Uterus (tissue), 4 donors: ENCODE measurements around the gene CENPF. TPM values are rescaled to one million over a fixed set of nuclear protein-coding genes. Genes with fewer than 3 reads are reported as not detected.
A peak's percentile ranks its signal among the peaks of the same experiment; 100 is the strongest.
"Not testable (repeated sequence)": the region's sequence is repeated elsewhere in the genome, so short reads cannot be mapped to it uniquely, and the experiment has no call there.

ENCODE experiments used
- DNase-seq, 2 donors: peaks; one replicate each; pipeline ENCODE4 v3.0.0-alpha.2; 2019 to 2020
- H3K27ac ChIP-seq, 2 donors: fragments of 200-600 bp; sonication (generic); 1 replicate in 1 of 2; 2 replicates in 1 of 2; pipeline ENCODE4 v1.5.1; 2016 to 2018
- H3K27me3 ChIP-seq, 2 donors: fragments of 200-600 bp; sonication (generic); one replicate each; pipeline ENCODE4 v1.5.1; 2018 to 2019; ENCODE audit warnings: control low read depth in 1 of 2
- H3K36me3 ChIP-seq, 2 donors: fragments of 200-600 bp; sonication (generic); one replicate each; pipeline ENCODE4 v1.5.1; 2019; ENCODE audit warnings: control low read depth in 1 of 2
- H3K4me1 ChIP-seq, 2 donors: fragments of 200-600 bp; sonication (generic); one replicate each; pipeline ENCODE4 v1.5.1; 2018 to 2019; ENCODE audit warnings: control low read depth in 1 of 2
- H3K4me3 ChIP-seq, 2 donors: fragments of 200-600 bp; sonication (generic); 1 replicate in 1 of 2; 2 replicates in 1 of 2; pipeline ENCODE4 v1.5.1; 2018 to 2019; ENCODE audit warnings: mild to moderate bottlenecking in 1 of 2
- H3K9me3 ChIP-seq, 2 donors: fragments of 200-600 bp; sonication (generic); one replicate each; pipeline ENCODE4 v1.5.1; 2019; ENCODE audit warnings: control low read depth in 1 of 2
- CTCF ChIP-seq, 4 experiments: fragments of 200-600 bp in 2 of 4; fragments of 450-650 bp in 2 of 4; sonication (generic) in 2 of 4; IDR thresholded peaks; one replicate each; pipeline ENCODE4 v1.5.1; 2016 to 2019; ENCODE audit warnings: antibody characterized with exemption in 4 of 4, mild to moderate bottlenecking in 2 of 4, moderate library complexity in 1 of 4
- POLR2A ChIP-seq, 2 donors: fragments of 450-650 bp; IDR thresholded peaks; one replicate each; pipeline ENCODE4 v1.6.1; 2016; ENCODE audit warnings: antibody characterized with exemption in 2 of 2, mild to moderate bottlenecking in 1 of 2, moderate library complexity in 1 of 2
- intact Hi-C: fragments of 100-400 bp; cut with DNase I; formaldehyde crosslinking; loops from one replicate; pipeline ENCODE4 v1.15.1; 2023; ENCODE audit warnings: low total_unique reads
- total RNA-seq, 4 donors: library from RNA; depleted of rRNA in 3 of 4; stranded (reverse); fragments of >200 nt in 3 of 4; gene quantifications; one replicate each; pipeline versions ENCODE4 v1.1.0 to v1.2.4, GENCODE V29; 2014 to 2023
- donor health status: DM: yes; HTN: yes; CAD: no.

The CENPF gene
- total RNA-seq, 4 donors from 2014 or later, result under 0.01 to 41.2 (median 5.7) TPM

DNA sequence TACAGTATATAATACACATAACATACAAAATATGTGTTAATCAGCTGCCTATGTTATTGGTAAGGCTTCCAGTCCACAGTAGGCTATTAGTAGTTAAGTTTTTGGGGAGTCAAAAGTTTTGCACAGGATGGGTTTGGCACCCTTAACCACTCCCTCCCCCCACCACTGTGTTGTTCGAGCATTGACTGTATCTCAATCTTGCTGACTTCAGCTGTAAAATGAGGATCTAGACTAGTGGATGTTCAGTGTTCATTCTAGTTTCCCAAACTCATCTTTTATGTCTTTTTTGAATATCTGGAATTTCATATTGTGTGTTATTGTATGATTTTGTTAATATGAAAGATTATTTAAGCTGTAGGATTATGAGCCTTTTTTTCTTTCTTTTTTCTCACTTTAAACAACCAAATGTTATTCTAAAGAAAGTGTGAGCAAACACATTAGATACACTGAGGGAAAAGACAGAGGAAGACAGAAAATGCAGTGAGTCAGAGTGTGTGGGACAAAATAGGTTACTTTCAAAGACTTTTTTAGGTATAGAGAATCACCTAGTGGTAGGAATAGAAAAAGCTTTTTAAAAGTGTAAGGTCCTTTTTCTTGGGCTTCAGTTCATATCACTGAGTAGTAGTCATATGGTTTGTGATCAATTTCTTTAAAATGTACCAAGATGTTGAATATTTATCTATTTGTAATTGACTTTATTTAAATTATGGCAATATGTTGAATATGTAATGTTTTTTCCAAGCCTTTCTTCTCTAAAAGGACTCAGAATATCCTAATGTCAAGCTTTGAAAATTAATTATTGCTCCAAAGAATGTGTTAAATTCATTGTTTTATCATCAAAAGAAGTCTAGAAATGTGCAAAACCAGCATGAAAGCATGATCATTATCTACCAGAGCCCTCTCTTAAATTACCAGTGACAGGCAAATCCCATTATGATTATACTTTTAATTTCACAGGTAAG, 17.9 kb upstream of the CENPF start:
- Histone ChIP-seq H3K27me3 (no peaks in the 10 kb centered on the region), H3K36me3 (no peaks in the 10 kb centered on the region), H3K4me3 (no peak overlapping the region), H3K4me1 (no peaks in the 10 kb centered on the region), H3K27ac (no peak overlapping the region), H3K9me3 (no peaks in the 10 kb centered on the region)
- DNase-seq, result no peak
- intact Hi-C loops, result loop anchor here (5.0 kb wide), 1 partner anchor 253 kb away; no protein-coding TSS in a partner anchor
- peak; percentile 72 to 79 (median 77) for TF ChIP-seq CTCF (IDR thresholded peaks at IDR 0.05)
- TF ChIP-seq POLR2A (IDR thresholded peaks at IDR 0.05), result no peak

- Histone ChIP-seq H3K27ac (no peak overlapping the region), H3K4me1 (no peaks in the 10 kb centered on the region), H3K27me3 (no peaks in the 10 kb centered on the region), H3K9me3 (no peaks in the 10 kb centered on the region), H3K4me3 (no peak overlapping the region), H3K36me3 (no peaks in the 10 kb centered on the region)
- TF ChIP-seq POLR2A (IDR thresholded peaks at IDR 0.05) (no peak), CTCF (IDR thresholded peaks at IDR 0.05) (no peak)
- intact Hi-C loops, result loop anchor here (5.0 kb wide), 1 partner anchor 254 kb away; no protein-coding TSS in a partner anchor
- no peak for DNase-seq
Measured at GRCh38 chr1:214586621-214587020, 16.4 kb upstream of the CENPF start.

DNA sequence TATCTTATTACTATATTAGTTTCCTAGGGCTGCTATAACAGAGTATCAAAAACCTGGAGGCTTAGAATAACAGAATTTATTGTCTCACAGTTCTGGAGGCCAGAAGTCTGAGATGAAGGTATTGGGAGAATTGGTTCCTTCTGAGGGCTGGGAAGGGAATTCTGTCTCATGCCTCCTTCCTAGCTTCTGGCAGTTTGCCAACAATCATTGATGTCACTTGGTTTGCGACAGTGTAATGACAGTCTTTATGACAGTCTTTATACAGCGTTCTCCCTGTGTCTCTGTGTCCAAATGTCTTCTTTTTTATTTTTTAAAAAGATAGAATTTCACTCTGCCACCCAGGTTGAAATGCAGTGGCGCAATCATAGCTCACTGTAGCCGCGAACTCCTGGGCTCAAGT, 15.8 kb upstream of the CENPF start:
- intact Hi-C loops, result loop anchor here (5.0 kb wide), 1 partner anchor 255 kb away; no protein-coding TSS in a partner anchor
- Histone ChIP-seq H3K27ac (no peak overlapping the region), H3K4me1 (no peaks in the 10 kb centered on the region), H3K4me3 (no peak overlapping the region), H3K9me3 (no peaks in the 10 kb centered on the region), H3K27me3 (no peaks in the 10 kb centered on the region), H3K36me3 (no peaks in the 10 kb centered on the region)
- TF ChIP-seq POLR2A (IDR thresholded peaks at IDR 0.05), result no peak
- no peak for TF ChIP-seq CTCF (IDR thresholded peaks at IDR 0.05)
- DNase-seq, result no peak

- no peaks in the 10 kb centered on the region for H3K27me3 ChIP-seq
- TF ChIP-seq CTCF (IDR thresholded peaks at IDR 0.05) (no peak), POLR2A (IDR thresholded peaks at IDR 0.05) (no peak)
- no peak overlapping the region for H3K27ac ChIP-seq
- H3K4me3 ChIP-seq, result no peak overlapping the region
- no peaks in the 10 kb centered on the region for H3K9me3 ChIP-seq
- no peaks in the 10 kb centered on the region for H3K36me3 ChIP-seq
- no peak for DNase-seq
- H3K4me1 ChIP-seq, result no peaks in the 10 kb centered on the region
- intact Hi-C loops, result loop anchor here (5.0 kb wide), 1 partner anchor 257 kb away; no protein-coding TSS in a partner anchor
Measured at GRCh38 chr1:214588963-214589597, 13.9 kb upstream of the CENPF start.

GRCh38 chr1:214590696-214591095, 12.3 kb upstream of the CENPF start:
- DNase-seq, result no peak
- Histone ChIP-seq H3K27ac (no peak overlapping the region), H3K9me3 (no peaks in the 10 kb centered on the region), H3K36me3 (no peaks in the 10 kb centered on the region), H3K4me3 (no peak overlapping the region), H3K27me3 (no peaks in the 10 kb centered on the region), H3K4me1 (no peaks in the 10 kb centered on the region)
- intact Hi-C loops, result no loop called here
- TF ChIP-seq CTCF (IDR thresholded peaks at IDR 0.05), result no peak
- no peak for TF ChIP-seq POLR2A (IDR thresholded peaks at IDR 0.05)

- DNase-seq, H3K4me1 ChIP-seq, H3K27me3 ChIP-seq, H3K4me3 ChIP-seq, H3K27ac ChIP-seq, H3K9me3 ChIP-seq, H3K36me3 ChIP-seq, intact Hi-C loops: not testable (repeated sequence)
Measured at GRCh38 chr1:214591918-214592317, 11.1 kb upstream of the CENPF start.
